Measurements from ENCODE around the gene DESI1. TPM values are rescaled to one million over a fixed set of nuclear protein-coding genes. Genes with fewer than 3 reads are reported as not detected.
A peak's percentile ranks its signal among the peaks of the same experiment; 100 is the strongest.
"Not testable (repeated sequence)": the region's sequence is repeated elsewhere in the genome, so short reads cannot be mapped to it uniquely, and the experiment has no call there.

The DESI1 gene
- total RNA-seq, 2 experiments from 2014 or later = 57.3 to 64.8 TPM

DNA sequence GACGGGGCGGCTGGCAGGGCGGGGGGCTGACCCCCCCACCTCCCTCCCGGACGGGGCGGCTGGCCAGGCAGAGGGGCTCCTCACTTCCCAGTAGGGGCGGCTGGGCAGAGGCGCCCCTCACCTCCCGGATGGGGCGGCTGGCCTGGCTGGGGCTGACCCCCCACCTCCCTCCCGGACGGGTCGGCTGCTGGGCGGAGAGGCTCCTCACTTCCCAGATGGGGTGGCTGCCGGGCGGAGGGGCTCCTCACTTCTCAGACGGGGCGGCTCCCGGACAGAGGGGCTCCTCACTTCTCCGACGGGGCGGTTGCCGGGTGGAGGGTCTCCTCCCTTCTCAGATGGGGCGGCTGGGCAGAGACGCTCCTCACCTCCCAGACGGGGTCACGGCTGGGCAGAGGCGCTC, 10.3 kb upstream of the DESI1 start:
- peaks cover 22% of the 10 kb centered on the region for H3K4me1 Mint-ChIP-seq (ENCODE audit: low read depth)
- H3K27me3 Mint-ChIP-seq (ENCODE audit: low read depth); H3K9me3 Mint-ChIP-seq; H3K27ac Mint-ChIP-seq; H3K4me3 Mint-ChIP-seq; intact Hi-C loops (cut with micrococcal nuclease); CTCF ChIA-PET; DNase-seq: not testable (repeated sequence)
- H3K36me3 Mint-ChIP-seq (ENCODE audit: low read depth) = peaks cover 52% of the 10 kb centered on the region

GRCh38 chr22:41625577-41625976, 4.7 kb upstream of the DESI1 start:
- H3K4me1 Mint-ChIP-seq (ENCODE audit: low read depth) = peaks cover 42% of the 10 kb centered on the region
- H3K9me3 Mint-ChIP-seq = peaks cover 1% of the 10 kb centered on the region
- CTCF ChIA-PET = no interaction called here
- DNase-seq = no peak
- intact Hi-C loops (cut with micrococcal nuclease) = no loop called here
- H3K27ac Mint-ChIP-seq = no peak overlapping the region
- H3K27me3 Mint-ChIP-seq (ENCODE audit: low read depth) = no peaks in the 10 kb centered on the region
- H3K4me3 Mint-ChIP-seq = no peak overlapping the region
- H3K36me3 Mint-ChIP-seq (ENCODE audit: low read depth) = peaks cover 55% of the 10 kb centered on the region

GRCh38 chr22:41621911-41622179, 1.0 kb upstream of the DESI1 start:
- peaks cover 33% of the 10 kb centered on the region for H3K36me3 Mint-ChIP-seq (ENCODE audit: low read depth)
- peak overlapping the region; percentile 98 for H3K27ac Mint-ChIP-seq
- H3K4me1 Mint-ChIP-seq (ENCODE audit: low read depth) = peaks cover 51% of the 10 kb centered on the region
- H3K4me3 Mint-ChIP-seq = peak overlapping the region; percentile 98
- no peaks in the 10 kb centered on the region for H3K27me3 Mint-ChIP-seq (ENCODE audit: low read depth)
- CTCF ChIA-PET = interaction anchor here (1.1 to 1.5 kb wide), 2 partner anchors 19 to 45 kb away, joined by 3 read pairs; no protein-coding TSS in a partner anchor
- intact Hi-C loops (cut with micrococcal nuclease) = loop anchor here (1.0 to 5.0 kb wide), 13 partner anchors 33 to 531 kb away; partner anchors contain the start of genes ACO2, L3MBTL2, PMM1 and POLR3H
- H3K9me3 Mint-ChIP-seq = peaks cover 3% of the 10 kb centered on the region
- no peak for DNase-seq

- Mint-ChIP-seq H3K27me3 (ENCODE audit: low read depth) (no peaks in the 10 kb centered on the region), H3K4me1 (ENCODE audit: low read depth) (peaks cover 56% of the 10 kb centered on the region), H3K4me3 (peak within 1 kb of the TSS; percentile 98), H3K27ac (peak within 1 kb of the TSS; percentile 98), H3K36me3 (ENCODE audit: low read depth) (peaks cover 32% of the 10 kb centered on the region), H3K9me3 (peaks cover 3% of the 10 kb centered on the region)
- DNase-seq = peak; percentile 100
- intact Hi-C loops (cut with micrococcal nuclease) = loop anchor here (1.0 to 5.0 kb wide), 13 partner anchors 32 to 530 kb away; partner anchors contain the start of genes ACO2, L3MBTL2, PMM1 and POLR3H
- CTCF ChIA-PET = interaction anchor here (0.5 to 1.5 kb wide), 4 partner anchors 18 to 126 kb away, joined by 3 to 4 read pairs (median 4); partner anchors contain the start of gene SNU13
Observed at GRCh38 chr22:41621099-41621910, 462 bp upstream of the DESI1 start, which contains the start of gene XRCC6. Gene XRCC6 (plus strand): TSS chr22:41621295. CDS start chr22:41622005, 710 bp downstream.

DNA sequence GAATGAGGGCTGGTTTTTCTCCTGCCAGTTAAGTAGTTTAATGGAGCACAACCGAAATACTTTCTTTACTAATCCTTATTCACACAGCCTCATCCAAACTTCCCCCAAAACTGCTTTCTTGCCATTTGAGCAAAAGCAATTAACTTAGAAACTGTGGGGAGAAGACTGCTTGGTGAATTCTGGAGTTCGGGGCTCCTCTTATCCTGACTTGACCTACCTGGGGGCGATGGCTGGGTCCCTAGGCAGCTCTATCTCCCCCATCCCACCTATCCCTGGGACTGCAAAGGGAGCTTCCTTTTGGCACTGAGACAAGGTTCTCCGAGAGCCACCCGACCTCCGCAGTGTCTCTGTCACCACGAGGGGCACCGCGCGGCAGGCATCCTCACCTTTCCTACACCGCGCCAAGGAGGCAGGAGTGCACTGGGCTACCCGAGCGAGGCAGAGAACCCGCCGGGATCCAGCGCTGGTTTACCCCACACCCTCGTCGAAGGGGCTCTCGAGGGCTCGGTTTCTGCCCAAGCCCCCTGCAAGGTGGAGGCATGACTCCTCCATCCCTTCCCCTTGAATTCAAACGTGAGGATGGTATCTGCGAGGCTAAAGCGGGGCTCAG, 759 bp downstream of the DESI1 start:
- DNase-seq = peak; percentile 66
- intact Hi-C loops (cut with micrococcal nuclease) = loop anchor here (1.0 to 5.0 kb wide), 3 partner anchors 16 to 321 kb away; partner anchors contain the start of gene ZC3H7B
- CTCF ChIA-PET = interaction anchor here (0.6 to 0.8 kb wide), 2 partner anchors 30 to 47 kb away, joined by 3 read pairs; no protein-coding TSS in a partner anchor
- Mint-ChIP-seq H3K4me1 (ENCODE audit: low read depth) (peaks cover 55% of the 10 kb centered on the region), H3K4me3 (peak overlapping the region; percentile 98), H3K27me3 (ENCODE audit: low read depth) (no peaks in the 10 kb centered on the region), H3K27ac (peak overlapping the region; percentile 98), H3K9me3 (peaks cover 3% of the 10 kb centered on the region), H3K36me3 (ENCODE audit: low read depth) (peaks cover 33% of the 10 kb centered on the region)

DNA sequence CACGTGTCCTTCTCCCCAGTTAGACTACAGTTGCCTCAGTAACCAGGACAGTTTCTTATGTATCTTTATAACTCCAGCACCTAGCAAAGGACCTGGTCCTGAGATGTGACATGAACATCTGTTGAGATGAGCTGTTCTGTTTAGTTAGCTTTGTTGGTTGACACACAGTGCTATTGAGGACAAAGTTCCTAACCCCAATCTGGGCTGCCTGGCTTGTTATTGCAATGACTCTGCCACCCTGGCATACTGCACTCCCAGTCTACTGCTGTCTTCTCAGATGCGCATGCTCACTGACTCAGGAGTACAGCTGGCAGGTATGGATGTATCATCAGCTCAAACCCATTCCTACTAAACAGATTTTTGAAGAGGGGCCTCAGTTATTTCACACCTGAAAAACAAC, 7.4 kb downstream of the DESI1 start:
- peaks cover 14% of the 10 kb centered on the region for H3K36me3 Mint-ChIP-seq (ENCODE audit: low read depth)
- H3K9me3 Mint-ChIP-seq = no peaks in the 10 kb centered on the region
- H3K27ac Mint-ChIP-seq = no peak overlapping the region
- CTCF ChIA-PET = interaction anchor here (0.7 kb wide), 1 partner anchor 272 kb away, joined by 4 read pairs; no protein-coding TSS in a partner anchor
- H3K4me3 Mint-ChIP-seq = no peak overlapping the region
- intact Hi-C loops (cut with micrococcal nuclease) = no loop called here
- no peak for DNase-seq
- H3K27me3 Mint-ChIP-seq (ENCODE audit: low read depth) = no peaks in the 10 kb centered on the region
- peaks cover 26% of the 10 kb centered on the region for H3K4me1 Mint-ChIP-seq (ENCODE audit: low read depth)

DNA sequence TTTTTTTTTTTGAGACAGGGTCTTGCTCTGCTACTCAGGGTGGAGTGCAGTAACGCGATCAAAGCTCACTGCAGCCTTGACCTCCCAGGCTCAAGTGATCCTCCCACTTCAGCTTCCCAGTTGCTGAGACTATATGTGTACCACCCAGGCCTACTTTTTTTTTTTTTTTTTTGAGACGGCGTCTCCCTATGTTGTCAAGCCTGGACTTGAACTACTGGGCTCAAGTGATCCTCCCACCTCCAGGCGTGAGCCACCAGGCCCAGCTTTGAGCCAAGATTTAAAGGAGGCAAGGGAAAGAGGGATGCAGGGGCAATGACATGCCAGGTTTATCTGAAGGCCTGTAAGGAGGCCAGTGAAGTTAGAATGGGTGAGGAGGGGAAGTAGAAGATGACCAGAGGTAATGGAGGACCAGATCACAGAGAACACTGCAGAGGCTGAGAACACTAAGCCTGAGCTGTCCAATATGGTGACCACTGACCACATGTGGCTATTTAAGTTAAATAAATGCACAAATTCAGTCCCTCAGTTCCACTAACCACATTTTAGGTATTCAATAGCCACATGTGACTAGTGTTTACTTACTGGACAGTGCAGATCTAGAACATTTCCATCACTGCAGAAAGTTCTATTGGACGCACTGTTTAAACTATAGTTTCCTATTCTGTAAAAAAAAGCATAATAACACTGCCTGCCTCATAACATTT, 8.1 kb downstream of the DESI1 start:
- DNase-seq = no peak
- H3K36me3 Mint-ChIP-seq (ENCODE audit: low read depth) = peaks cover 13% of the 10 kb centered on the region
- H3K9me3 Mint-ChIP-seq = no peaks in the 10 kb centered on the region
- H3K4me1 Mint-ChIP-seq (ENCODE audit: low read depth) = peaks cover 20% of the 10 kb centered on the region
- H3K4me3 Mint-ChIP-seq = no peak overlapping the region
- intact Hi-C loops (cut with micrococcal nuclease) = no loop called here
- H3K27me3 Mint-ChIP-seq (ENCODE audit: low read depth) = no peaks in the 10 kb centered on the region
- CTCF ChIA-PET = no interaction called here
- no peak overlapping the region for H3K27ac Mint-ChIP-seq

DNA sequence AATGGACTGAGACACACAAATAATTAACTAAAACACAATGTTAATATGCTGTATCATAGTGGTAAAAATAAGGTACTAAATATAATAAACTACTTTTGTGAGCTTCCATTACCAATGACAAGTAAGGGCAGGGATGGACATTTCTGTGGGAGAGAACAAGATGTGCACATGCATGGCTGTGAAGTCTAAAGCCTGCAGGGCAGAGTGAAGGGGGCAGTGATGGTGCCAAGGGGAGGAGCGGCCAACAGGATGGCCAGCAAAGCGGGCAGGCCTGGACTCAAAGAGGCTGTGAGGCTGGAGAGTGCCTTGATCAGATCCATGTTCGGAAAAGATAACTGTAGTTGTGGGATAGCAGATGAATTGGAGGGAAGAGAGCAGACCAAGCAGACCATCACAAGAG, 12.5 kb downstream of the DESI1 start:
- Mint-ChIP-seq H3K4me1 (ENCODE audit: low read depth) (peaks cover 17% of the 10 kb centered on the region), H3K9me3 (no peaks in the 10 kb centered on the region), H3K27ac (no peak overlapping the region), H3K27me3 (ENCODE audit: low read depth) (no peaks in the 10 kb centered on the region), H3K36me3 (ENCODE audit: low read depth) (peaks cover 45% of the 10 kb centered on the region), H3K4me3 (no peak overlapping the region)
- DNase-seq = no peak
- intact Hi-C loops (cut with micrococcal nuclease) = no loop called here
- CTCF ChIA-PET = interaction anchor here (0.6 kb wide), 1 partner anchor 200 kb away, joined by 4 read pairs; no protein-coding TSS in a partner anchor

- CTCF ChIA-PET = interaction anchor here (0.7 to 2.3 kb wide), 3 partner anchors 10 to 179 kb away, joined by 4 to 9 read pairs (median 4); no protein-coding TSS in a partner anchor
- Mint-ChIP-seq H3K4me3 (no peak overlapping the region), H3K9me3 (no peaks in the 10 kb centered on the region), H3K27ac (no peak overlapping the region), H3K27me3 (ENCODE audit: low read depth) (no peaks in the 10 kb centered on the region), H3K36me3 (ENCODE audit: low read depth) (peaks cover 64% of the 10 kb centered on the region), H3K4me1 (ENCODE audit: low read depth) (peaks cover 24% of the 10 kb centered on the region)
- DNase-seq = peak; percentile 78
- intact Hi-C loops (cut with micrococcal nuclease) = loop anchor here (1.0 kb wide), 1 partner anchor 15 kb away; no protein-coding TSS in a partner anchor
Observed at GRCh38 chr22:41603873-41604332, 16.9 kb downstream of the DESI1 start.

- peaks cover 24% of the 10 kb centered on the region for H3K4me1 Mint-ChIP-seq (ENCODE audit: low read depth)
Observed at GRCh38 chr22:41600976-41601375, 19.9 kb downstream of the DESI1 start.

GRCh38 chr22:41598891-41599635, 21.8 kb downstream of the DESI1 start:
- no peak for DNase-seq
- intact Hi-C loops (cut with micrococcal nuclease) = loop anchor here (5.0 kb wide), 1 partner anchor 197 kb away; no protein-coding TSS in a partner anchor
- H3K27me3 Mint-ChIP-seq (ENCODE audit: low read depth) = no peaks in the 10 kb centered on the region
- peaks cover 12% of the 10 kb centered on the region for H3K4me1 Mint-ChIP-seq (ENCODE audit: low read depth)
- no peaks in the 10 kb centered on the region for H3K9me3 Mint-ChIP-seq
- peaks cover 35% of the 10 kb centered on the region for H3K36me3 Mint-ChIP-seq (ENCODE audit: low read depth)
- no peak overlapping the region for H3K27ac Mint-ChIP-seq
- no peak overlapping the region for H3K4me3 Mint-ChIP-seq
- CTCF ChIA-PET = interaction anchor here (2.6 kb wide), 1 partner anchor 55 kb away, joined by 10 read pairs; the partner anchor contains the start of gene POLR3H

More at GRCh38 chr22:41600976-41601375, 19.9 kb downstream of the DESI1 start:
- Mint-ChIP-seq H3K27ac (no peak overlapping the region), H3K27me3 (ENCODE audit: low read depth) (no peaks in the 10 kb centered on the region), H3K9me3 (no peaks in the 10 kb centered on the region), H3K4me3 (no peak overlapping the region), H3K36me3 (ENCODE audit: low read depth) (peaks cover 53% of the 10 kb centered on the region)
- intact Hi-C loops (cut with micrococcal nuclease) = no loop called here
- DNase-seq = no peak
- CTCF ChIA-PET = interaction anchor here (1.1 kb wide), 1 partner anchor 15 kb away, joined by 3 read pairs; no protein-coding TSS in a partner anchor
